ENCODE results near the gene RPL35. TPM values are rescaled to one million over a fixed set of nuclear protein-coding genes. Genes with fewer than 3 reads are reported as not detected.

The RPL35 gene
- total RNA-seq, result 3,414 and 3,653 TPM in 2 replicates

GRCh38 chr9:124861342-124862229 lies at the start of gene RPL35, which contains the start of gene ARPC5L:
Gene RPL35 (minus strand): TSS chr9:124861957. CDS start chr9:124861912, 45 bp downstream.
Gene ARPC5L (plus strand): TSS chr9:124862130. CDS start chr9:124869291, 7,161 bp downstream.

GRCh38 chr9:124852829-124853531 lies 8.8 kb downstream of the RPL35 start, which contains the start of gene WDR38:
Gene WDR38 (plus strand): TSS chr9:124853460. CDS start chr9:124853532, 72 bp downstream.

Other genes with a start within 250 kb of the RPL35 start
- 1.4 TPM in 2 replicates for gene NR6A1, start 90.6 kb downstream of the RPL35 start, total RNA-seq
- gene OLFML2A, start 84.8 kb downstream of the RPL35 start, total RNA-seq, result 37.5 and 44.0 TPM in 2 replicates
- not detected in 2 replicates for gene WDR38, start 8.5 kb downstream of the RPL35 start, total RNA-seq
- gene ARPC5L, start 173 bp upstream of the RPL35 start, total RNA-seq, result 50.9 and 53.8 TPM in 2 replicates
- 8.9 and 10.3 TPM in 2 replicates for gene GOLGA1, start 79.1 kb upstream of the RPL35 start, total RNA-seq

Data from airway epithelial cell (primary cell).